Caki2 (cell line): ENCODE results near the gene COCH. TPM values are rescaled to one million over a fixed set of nuclear protein-coding genes. Genes with fewer than 3 reads are reported as not detected.
"Not testable (repeated sequence)": the region's sequence is repeated elsewhere in the genome, so short reads cannot be mapped to it uniquely, and the experiment has no call there.

Experiments
- DNase-seq: peaks from one replicate; pipeline ENCODE4 v3.0.0-alpha.2; 2015; ENCODE audit warnings: low read depth
- in situ Hi-C: cut with HindIII; loops from 2 replicates; pipeline ENCODE4 v1.10.0; 2016; ENCODE audit warnings: low sequenced_read_pairs, low pct_unique_long_range_greater_than_20kb, mixed read lengths
- total RNA-seq: library from RNA; depleted of rRNA; stranded (reverse); fragments of >200 nt; shearing (Covaris generic); gene quantifications from 2 replicates; pipeline ENCODE4 v1.2.3, GENCODE V29; 2014; ENCODE audit warnings: low replicate concordance

The COCH gene
- total RNA-seq, 1 experiment from 2014 or later = 2.7 TPM

- in situ Hi-C loops = no loop called here
- DNase-seq = no peak
Observed at GRCh38 chr14:30873308-30874119, 845 bp upstream of the COCH start.

- in situ Hi-C loops = no loop called here
- no peak for DNase-seq
Observed at GRCh38 chr14:30874999-30875787, 834 bp downstream of the COCH start.

GRCh38 chr14:30875788-30876053 lies 1.4 kb downstream of the COCH start:
- in situ Hi-C loops = no loop called here
- no peak for DNase-seq

- in situ Hi-C loops = no loop called here
- no peak for DNase-seq
Observed at GRCh38 chr14:30876692-30877091, 2.3 kb downstream of the COCH start.

GRCh38 chr14:30882431-30882830 lies 8.1 kb downstream of the COCH start:
- in situ Hi-C loops = no loop called here
- DNase-seq = no peak

- in situ Hi-C loops = no loop called here
- DNase-seq = no peak
Observed at GRCh38 chr14:30883508-30884294, 9.3 kb downstream of the COCH start.

- no peak for DNase-seq
- in situ Hi-C loops = no loop called here
Observed at GRCh38 chr14:30884901-30885300, 10.5 kb downstream of the COCH start.

GRCh38 chr14:30885840-30886740 lies 11.7 kb downstream of the COCH start:
- in situ Hi-C loops = no loop called here
- DNase-seq = no peak

GRCh38 chr14:30888480-30889243 lies 14.3 kb downstream of the COCH start:
- in situ Hi-C loops = no loop called here
- no peak for DNase-seq

- in situ Hi-C loops = no loop called here
- DNase-seq = no peak
Observed at GRCh38 chr14:30889244-30889594, 14.9 kb downstream of the COCH start.

- in situ Hi-C loops = no loop called here
Observed at GRCh38 chr14:30893819-30894218, 19.5 kb downstream of the COCH start.

GRCh38 chr14:30894923-30895515 lies 20.7 kb downstream of the COCH start:
- DNase-seq = no peak
- in situ Hi-C loops = no loop called here

More at GRCh38 chr14:30893819-30894218, 19.5 kb downstream of the COCH start:
- DNase-seq = no peak

GRCh38 chr14:30896435-30896834 lies 22.1 kb downstream of the COCH start:
- in situ Hi-C loops = no loop called here
- DNase-seq = no peak

- in situ Hi-C loops, DNase-seq: not testable (repeated sequence)
Observed at GRCh38 chr14:30897121-30897520, 22.8 kb downstream of the COCH start.

- in situ Hi-C loops = no loop called here
- DNase-seq = no peak
Observed at GRCh38 chr14:30903285-30904124, 29.1 kb downstream of the COCH start.
